PFSK-1 (cell line): ENCODE results near the gene L3MBTL1.

Experiments used
- POLR2AphosphoS5 ChIP-seq: IDR thresholded peaks from 2 replicates; pipeline ENCODE4 v1.6.1; 2012; ENCODE audit warnings: low read depth, mild to moderate bottlenecking, control low read depth, low read length, moderate library complexity
- SIN3A ChIP-seq: IDR thresholded peaks from 2 replicates; pipeline ENCODE4 v1.6.1; 2012; ENCODE audit warnings: mild to moderate bottlenecking, low read length, moderate library complexity, borderline replicate concordance; ENCODE audit not compliant: insufficient read depth

DNA sequence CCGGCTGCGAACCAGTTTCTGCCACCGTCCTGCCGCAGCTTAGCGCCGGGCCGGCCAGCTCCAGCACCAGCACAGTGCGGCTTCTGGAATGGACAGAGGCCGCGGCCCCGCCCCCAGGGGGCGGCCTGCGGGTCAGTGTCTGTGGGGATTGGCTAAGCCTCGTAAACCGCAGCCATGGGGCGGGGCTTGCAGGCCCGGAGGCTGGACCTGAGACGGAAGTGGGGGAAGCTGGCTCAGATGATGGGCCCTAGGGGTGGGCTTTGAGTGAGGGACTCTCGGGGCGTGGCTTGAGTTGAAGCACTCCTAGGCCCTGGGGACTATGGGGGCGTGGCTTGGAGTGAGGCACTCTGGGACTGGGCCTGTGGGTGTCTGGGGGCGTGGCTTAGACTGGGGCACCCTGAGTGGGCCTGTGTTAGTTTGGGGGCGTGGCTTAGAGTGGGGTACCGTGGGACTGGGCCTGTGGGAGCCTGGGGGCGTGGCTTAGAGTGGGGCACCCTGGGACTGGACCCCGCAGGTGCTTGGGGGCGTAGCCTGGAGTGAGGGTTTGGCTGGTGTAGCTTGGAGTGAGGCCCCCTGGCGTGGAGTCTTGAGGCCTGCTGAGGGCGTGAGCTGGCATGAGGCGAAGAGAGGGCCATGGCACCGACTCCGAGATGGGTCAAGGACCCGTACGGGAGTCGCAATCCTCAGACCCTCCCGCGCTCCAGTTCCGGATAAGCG lies 6.6 kb downstream of the L3MBTL1 start:
- TF ChIP-seq SIN3A (no peak), POLR2AphosphoS5 (no peak)
